Measurements from ENCODE around the gene ARHGAP18. TPM values are rescaled to one million over a fixed set of nuclear protein-coding genes. Genes with fewer than 3 reads are reported as not detected.

ARHGAP18 gene
- total and polyA plus RNA-seq, 2 donors, result 4.9 to 39.5 TPM

- Histone ChIP-seq H3K27ac (ENCODE audit: low read depth) (no peak overlapping the region), H3K4me3 (ENCODE audit: low read depth, low read length) (no peak overlapping the region), H3K4me1 (ENCODE audit: insufficient read depth) (peaks cover 2% of the 10 kb centered on the region), H3K36me3 (ENCODE audit: insufficient read depth) (no peaks in the 10 kb centered on the region)
- no peak for DNase-seq (ENCODE audit: extremely low spot score)
- WGBS, result 66% methylated on average over 2 of the region's 2 CpGs
These were observed 17.5 kb downstream of the ARHGAP18 start for GRCh38 chr6:129692467-129692866.

- WGBS, result 65% methylated on average over 1 of the region's 1 CpG
- H3K27ac ChIP-seq (ENCODE audit: low read depth), result no peak overlapping the region
- H3K4me3 ChIP-seq (ENCODE audit: low read depth, low read length), result no peak overlapping the region
These were observed 18.3 kb downstream of the ARHGAP18 start for GRCh38 chr6:129691709-129692108.

DNA sequence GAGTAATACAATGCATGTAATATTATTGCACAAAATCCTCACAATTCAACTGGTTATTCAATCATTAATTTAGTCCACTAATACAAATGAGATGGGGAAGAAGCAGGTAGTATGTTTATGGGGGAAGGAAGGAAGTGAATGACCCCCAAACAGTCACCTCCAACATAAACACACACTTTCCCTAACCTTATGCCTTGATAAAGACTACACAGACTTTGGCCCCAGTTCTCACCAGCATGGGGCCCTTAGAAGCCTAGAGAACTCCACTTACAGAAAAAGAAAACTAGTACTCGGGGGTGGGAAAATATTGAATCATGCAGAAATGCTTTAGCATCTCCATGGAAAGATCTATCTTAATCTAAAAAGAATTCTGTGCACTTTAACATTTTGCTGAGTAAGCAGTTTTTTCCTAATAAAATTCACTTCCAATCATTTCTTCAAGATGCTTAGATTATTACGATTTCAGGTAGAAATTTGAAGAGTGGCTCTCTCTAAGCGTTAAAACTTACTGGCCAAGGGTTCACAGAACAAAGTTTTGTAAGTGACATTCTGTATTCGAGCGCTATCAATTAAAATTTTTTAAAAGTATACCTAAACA is 18.8 kb downstream of the ARHGAP18 start:
- DNase-seq (ENCODE audit: extremely low spot score), result no peak
- H3K4me1 ChIP-seq (ENCODE audit: insufficient read depth), result peaks cover 2% of the 10 kb centered on the region
- 87% methylated on average over 5 of the region's 5 CpGs for WGBS

More at GRCh38 chr6:129691709-129692108, 18.3 kb downstream of the ARHGAP18 start:
- Histone ChIP-seq H3K36me3 (ENCODE audit: insufficient read depth) (no peaks in the 10 kb centered on the region), H3K4me1 (ENCODE audit: insufficient read depth) (peaks cover 2% of the 10 kb centered on the region)
- DNase-seq (ENCODE audit: extremely low spot score), result no peak

DNA sequence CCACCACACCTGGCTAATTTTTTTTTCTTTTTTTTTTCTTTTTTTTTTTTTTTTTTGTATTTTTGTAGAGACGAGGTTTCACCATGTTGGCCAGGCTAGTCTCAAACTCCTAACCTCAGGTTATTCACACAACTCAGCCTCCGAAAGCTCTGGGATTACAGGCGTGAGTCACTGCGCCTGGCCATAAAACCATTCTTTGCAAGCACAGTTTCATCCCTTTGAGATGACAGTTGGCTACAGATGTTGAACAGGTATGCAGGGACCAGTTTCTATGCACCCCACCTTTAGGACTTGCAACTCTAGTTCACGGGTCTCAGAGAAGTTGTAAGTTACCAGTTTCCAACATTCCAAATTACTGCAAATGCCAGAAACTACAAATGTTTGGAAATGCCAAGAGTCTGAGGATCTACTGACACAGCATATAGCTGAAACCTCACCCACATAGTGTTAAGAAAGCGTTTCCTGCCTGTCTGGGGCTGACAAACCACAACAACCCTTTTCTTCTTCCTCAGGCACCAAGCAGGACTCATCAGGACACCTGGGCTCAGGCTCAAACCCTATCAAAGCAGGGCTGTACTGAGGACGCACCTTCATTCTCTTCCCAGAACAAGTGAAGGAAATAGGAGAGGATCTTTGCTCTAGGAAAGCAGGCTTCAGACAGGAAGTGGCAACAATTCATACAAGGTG is 22.9 kb downstream of the ARHGAP18 start:
- no peak overlapping the region for H3K27ac ChIP-seq (ENCODE audit: low read depth)
- no peaks in the 10 kb centered on the region for H3K36me3 ChIP-seq (ENCODE audit: insufficient read depth)
- DNase-seq (ENCODE audit: extremely low spot score), result no peak
- H3K4me3 ChIP-seq (ENCODE audit: low read depth, low read length), result no peak overlapping the region
- 79% methylated on average over 7 of the region's 7 CpGs for WGBS
- H3K4me1 ChIP-seq (ENCODE audit: insufficient read depth), result no peaks in the 10 kb centered on the region

More for the DNA sequence above, 18.8 kb downstream of the ARHGAP18 start:
- no peaks in the 10 kb centered on the region for H3K36me3 ChIP-seq (ENCODE audit: insufficient read depth)
- no peak overlapping the region for H3K27ac ChIP-seq (ENCODE audit: low read depth)
- H3K4me3 ChIP-seq (ENCODE audit: low read depth, low read length), result no peak overlapping the region

GRCh38 chr6:129685662-129686031 is 24.3 kb downstream of the ARHGAP18 start:
- Histone ChIP-seq H3K4me1 (ENCODE audit: insufficient read depth) (no peaks in the 10 kb centered on the region), H3K36me3 (ENCODE audit: insufficient read depth) (no peaks in the 10 kb centered on the region), H3K4me3 (ENCODE audit: low read depth, low read length) (no peak overlapping the region), H3K27ac (ENCODE audit: low read depth) (no peak overlapping the region)
- WGBS, result 82% methylated on average over 5 of the region's 5 CpGs
- no peak for DNase-seq (ENCODE audit: extremely low spot score)

GRCh38 chr6:129684903-129685661 is 24.9 kb downstream of the ARHGAP18 start:
- Histone ChIP-seq H3K36me3 (ENCODE audit: insufficient read depth) (no peaks in the 10 kb centered on the region), H3K27ac (ENCODE audit: low read depth) (peak overlapping the region; percentile 16), H3K4me3 (ENCODE audit: low read depth, low read length) (no peak overlapping the region), H3K4me1 (ENCODE audit: insufficient read depth) (no peaks in the 10 kb centered on the region)
- 87% methylated on average over 8 of the region's 8 CpGs for WGBS
- DNase-seq (ENCODE audit: extremely low spot score), result no peak

DNA sequence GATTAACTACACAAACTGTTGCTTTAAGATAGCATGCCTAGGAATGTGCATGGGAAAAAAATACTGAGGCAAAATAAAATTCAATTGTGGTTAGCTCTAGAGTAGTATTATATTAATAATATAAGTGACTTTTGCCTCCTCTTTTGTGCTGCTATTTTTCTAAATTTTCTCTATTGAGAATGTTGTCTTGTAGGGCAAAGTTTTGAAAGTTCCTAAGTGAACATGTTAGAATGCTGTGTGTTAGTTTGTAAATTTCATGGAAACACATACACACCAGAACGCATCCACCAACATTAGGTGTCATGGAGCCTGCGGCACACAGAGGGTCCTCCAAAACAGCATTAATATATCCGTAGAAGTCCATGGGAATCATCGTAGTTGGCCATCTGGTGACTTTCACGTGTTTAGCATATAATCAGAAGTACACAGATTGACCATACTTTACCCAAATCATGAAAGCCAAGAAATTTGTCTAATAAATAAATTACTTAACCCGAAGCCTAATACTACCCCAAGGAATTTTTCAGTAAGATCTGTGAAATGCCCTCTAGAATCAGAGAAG is 25.6 kb downstream of the ARHGAP18 start:
- 81% methylated on average over 6 of the region's 6 CpGs for WGBS
- peak overlapping the region; percentile 81 for H3K27ac ChIP-seq (ENCODE audit: low read depth)
- no peaks in the 10 kb centered on the region for H3K36me3 ChIP-seq (ENCODE audit: insufficient read depth)
- H3K4me1 ChIP-seq (ENCODE audit: insufficient read depth), result no peaks in the 10 kb centered on the region
- no peak overlapping the region for H3K4me3 ChIP-seq (ENCODE audit: low read depth, low read length)
- no peak for DNase-seq (ENCODE audit: extremely low spot score)

- Histone ChIP-seq H3K36me3 (ENCODE audit: insufficient read depth) (no peaks in the 10 kb centered on the region), H3K4me3 (ENCODE audit: low read depth, low read length) (no peak overlapping the region), H3K27ac (ENCODE audit: low read depth) (peak overlapping the region; percentile 86), H3K4me1 (ENCODE audit: insufficient read depth) (no peaks in the 10 kb centered on the region)
- DNase-seq (ENCODE audit: extremely low spot score), result no peak
- WGBS, result 40% methylated on average over 9 of the region's 9 CpGs
These were observed 26.2 kb downstream of the ARHGAP18 start for GRCh38 chr6:129683601-129684322.

GRCh38 chr6:129681913-129682205 is 28.1 kb downstream of the ARHGAP18 start:
- Histone ChIP-seq H3K4me3 (ENCODE audit: low read depth, low read length) (no peak overlapping the region), H3K36me3 (ENCODE audit: insufficient read depth) (no peaks in the 10 kb centered on the region), H3K27ac (ENCODE audit: low read depth) (no peak overlapping the region), H3K4me1 (ENCODE audit: insufficient read depth) (no peaks in the 10 kb centered on the region)
- 93% methylated on average over 2 of the region's 2 CpGs for WGBS
- DNase-seq (ENCODE audit: extremely low spot score), result no peak

GRCh38 chr6:129680633-129681032 is 29.3 kb downstream of the ARHGAP18 start:
- Histone ChIP-seq H3K36me3 (ENCODE audit: insufficient read depth) (no peaks in the 10 kb centered on the region), H3K4me3 (ENCODE audit: low read depth, low read length) (no peak overlapping the region), H3K27ac (ENCODE audit: low read depth) (no peak overlapping the region), H3K4me1 (ENCODE audit: insufficient read depth) (no peaks in the 10 kb centered on the region)
- WGBS, result 77% methylated on average over 4 of the region's 4 CpGs
- DNase-seq (ENCODE audit: extremely low spot score), result no peak

- 74% methylated on average over 3 of the region's 3 CpGs for WGBS
- Histone ChIP-seq H3K4me1 (ENCODE audit: insufficient read depth) (no peaks in the 10 kb centered on the region), H3K27ac (ENCODE audit: low read depth) (no peak overlapping the region), H3K4me3 (ENCODE audit: low read depth, low read length) (no peak overlapping the region), H3K36me3 (ENCODE audit: insufficient read depth) (no peaks in the 10 kb centered on the region)
- no peak for DNase-seq (ENCODE audit: extremely low spot score)
These were observed 30.2 kb downstream of the ARHGAP18 start for GRCh38 chr6:129679758-129680157.

- no peak overlapping the region for H3K27ac ChIP-seq (ENCODE audit: low read depth)
- 38% methylated on average over 3 of the region's 3 CpGs for WGBS
- H3K4me1 ChIP-seq (ENCODE audit: insufficient read depth), result no peaks in the 10 kb centered on the region
- no peaks in the 10 kb centered on the region for H3K36me3 ChIP-seq (ENCODE audit: insufficient read depth)
- no peak for DNase-seq (ENCODE audit: extremely low spot score)
- no peak overlapping the region for H3K4me3 ChIP-seq (ENCODE audit: low read depth, low read length)
These were observed 30.7 kb downstream of the ARHGAP18 start for GRCh38 chr6:129679275-129679674.

DNA sequence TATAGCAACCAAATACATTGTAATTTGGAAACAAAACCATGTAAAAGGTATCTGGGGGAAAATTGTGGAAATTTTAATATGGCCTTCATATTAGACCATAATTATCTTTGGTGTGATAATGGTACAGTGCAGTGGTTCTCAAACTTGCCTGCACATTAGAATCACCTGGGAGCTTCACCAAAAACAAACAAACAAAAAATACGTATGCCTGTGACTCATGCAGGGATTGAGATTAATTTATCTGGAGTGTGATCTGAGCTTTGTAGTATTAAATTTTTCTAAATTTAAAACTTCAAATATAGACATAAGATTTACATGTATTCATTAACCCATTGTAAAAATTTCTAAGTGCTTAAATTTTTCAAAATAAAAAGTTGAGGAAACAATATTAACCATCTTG is 31.5 kb downstream of the ARHGAP18 start:
- H3K4me1 ChIP-seq (ENCODE audit: insufficient read depth), result no peaks in the 10 kb centered on the region
- 48% methylated on average over 1 of the region's 1 CpG for WGBS
- no peaks in the 10 kb centered on the region for H3K36me3 ChIP-seq (ENCODE audit: insufficient read depth)
- no peak overlapping the region for H3K4me3 ChIP-seq (ENCODE audit: low read depth, low read length)
- no peak for DNase-seq (ENCODE audit: extremely low spot score)
- no peak overlapping the region for H3K27ac ChIP-seq (ENCODE audit: low read depth)
